H9 (cell line): ENCODE data around the gene BCKDHA. TPM values are rescaled to one million over a fixed set of nuclear protein-coding genes. Genes with fewer than 3 reads are reported as not detected.

Experiments used
- DNase-seq: peaks from one replicate; pipeline ENCODE4 v3.0.0-alpha.2; 2017
- H2AFZ ChIP-seq: one replicate; pipeline ENCODE4 v1.6.1; 2013; ENCODE audit warnings: mild to moderate bottlenecking, low read length, control low read depth, moderate library complexity
- H2AK5ac ChIP-seq: 2 replicates; pipeline ENCODE4 v1.6.1; 2013; ENCODE audit warnings: low read length, control low read depth, mixed read lengths; ENCODE audit not compliant: insufficient read length
- H2BK120ac ChIP-seq: one replicate; pipeline ENCODE4 v1.6.1; 2013; ENCODE audit warnings: low read depth, mild to moderate bottlenecking, low read length, control low read depth, inconsistent platforms; ENCODE audit not compliant: poor library complexity, severe bottlenecking
- H2BK12ac ChIP-seq: 2 replicates; pipeline ENCODE4 v1.6.1; 2013; ENCODE audit warnings: low read length, control low read depth, mixed read lengths, low read depth; ENCODE audit not compliant: insufficient read length
- H2BK15ac ChIP-seq: 2 replicates; pipeline ENCODE4 v1.6.1; 2013; ENCODE audit warnings: low read depth, low read length, control low read depth
- H2BK20ac ChIP-seq: one replicate; pipeline ENCODE4 v1.6.1; 2013; ENCODE audit warnings: low read depth, mild to moderate bottlenecking, low read length, control low read depth, inconsistent platforms; ENCODE audit not compliant: poor library complexity, severe bottlenecking
- H2BK5ac ChIP-seq: 2 replicates; pipeline ENCODE4 v1.6.1; 2013; ENCODE audit warnings: low read length, control low read depth, mixed read lengths; ENCODE audit not compliant: insufficient read length
- H3K14ac ChIP-seq: 2 replicates; pipeline ENCODE4 v1.6.1; 2013; ENCODE audit warnings: low read length, control low read depth; ENCODE audit not compliant: insufficient read depth
- H3K18ac ChIP-seq: 2 replicates; pipeline ENCODE4 v1.6.1; 2013; ENCODE audit warnings: low read depth, mild to moderate bottlenecking, mixed read lengths, low read length, control low read depth; ENCODE audit not compliant: insufficient read length
- H3K23ac ChIP-seq: 2 replicates; pipeline ENCODE4 v1.6.1; 2013; ENCODE audit warnings: low read length, control low read depth, mixed read lengths, low read depth; ENCODE audit not compliant: insufficient read length
- H3K23me2 ChIP-seq: 2 replicates; pipeline ENCODE4 v1.6.1; 2013; ENCODE audit warnings: low read depth, mild to moderate bottlenecking, mixed read lengths, low read length, control low read depth; ENCODE audit not compliant: insufficient read length, poor library complexity, severe bottlenecking
- H3K27ac ChIP-seq: 2 replicates; pipeline ENCODE4 v1.5.1; 2013; ENCODE audit warnings: low read length, control low read depth, mixed read lengths, low read depth; ENCODE audit not compliant: insufficient read length
- H3K27me3 ChIP-seq: 2 replicates; pipeline ENCODE4 v1.6.1; 2013; ENCODE audit warnings: low read length, control low read depth, inconsistent platforms; ENCODE audit not compliant: insufficient read depth
- H3K4ac ChIP-seq: 2 replicates; pipeline ENCODE4 v1.6.1; 2013; ENCODE audit warnings: low read depth, mild to moderate bottlenecking, control low read depth, inconsistent platforms, low read length, moderate library complexity
- H3K4me1 ChIP-seq: 2 replicates; pipeline ENCODE4 v1.6.1; 2013; ENCODE audit warnings: low read length, control low read depth, inconsistent platforms; ENCODE audit not compliant: insufficient read depth
- H3K4me2 ChIP-seq: 2 replicates; pipeline ENCODE4 v1.6.1; 2013; ENCODE audit warnings: low read length, control low read depth, mixed read lengths; ENCODE audit not compliant: insufficient read length, insufficient read depth
- H3K56ac ChIP-seq: 2 replicates; pipeline ENCODE4 v1.6.1; 2013; ENCODE audit warnings: low read depth, mild to moderate bottlenecking, mixed read lengths, low read length, control low read depth; ENCODE audit not compliant: insufficient read length
- H3K79me1 ChIP-seq: 2 replicates; pipeline ENCODE4 v1.6.1; 2013; ENCODE audit warnings: low read depth, mild to moderate bottlenecking, moderate library complexity, low read length, control low read depth, inconsistent platforms; ENCODE audit not compliant: insufficient read depth, poor library complexity, severe bottlenecking
- H3K79me2 ChIP-seq: 2 replicates; pipeline ENCODE4 v1.6.1; 2013; ENCODE audit warnings: low read length, control low read depth, inconsistent platforms; ENCODE audit not compliant: insufficient read depth
- H3K9ac ChIP-seq: 2 replicates; pipeline ENCODE4 v1.6.1; 2013; ENCODE audit warnings: low read length, control low read depth, mixed read lengths; ENCODE audit not compliant: insufficient read length; ENCODE audit errors: extremely low read depth
- H3K9me3 ChIP-seq: one replicate; pipeline ENCODE4 v1.6.1; 2013; ENCODE audit warnings: low read depth, low read length, inconsistent platforms; ENCODE audit not compliant: control insufficient read depth
- H3T11ph ChIP-seq: one replicate; pipeline ENCODE4 v1.6.1; 2013; ENCODE audit warnings: mild to moderate bottlenecking, low read length, control low read depth, inconsistent platforms
- H4K20me1 ChIP-seq: one replicate; pipeline ENCODE4 v1.6.1; 2013; ENCODE audit not compliant: control insufficient read depth, insufficient read length, insufficient read depth
- H4K5ac ChIP-seq: 2 replicates; pipeline ENCODE4 v1.6.1; 2013; ENCODE audit warnings: low read depth, mild to moderate bottlenecking, mixed read lengths, low read length, control low read depth; ENCODE audit not compliant: insufficient read length
- H4K8ac ChIP-seq: replicated peaks from 2 replicates; pipeline ENCODE4 v1.6.1; 2013; ENCODE audit warnings: low read length, control low read depth, mixed read lengths, low read depth; ENCODE audit not compliant: insufficient read length
- H4K91ac ChIP-seq: 2 replicates; pipeline ENCODE4 v1.6.1; 2013; ENCODE audit warnings: low read depth, mild to moderate bottlenecking, moderate library complexity, mixed read lengths, low read length, control low read depth; ENCODE audit not compliant: insufficient read length
- H3K27ac Mint-ChIP-seq, 3 experiments: 2 replicates in 2 of 3; 3 replicates in 1 of 3; pipeline ENCODE4 v1.8.0; 2020 to 2021; ENCODE audit warnings: mixed read lengths in 3 of 3, mild to moderate bottlenecking in 1 of 3, moderate library complexity in 1 of 3
- H3K27me3 Mint-ChIP-seq: 2 replicates; pipeline ENCODE4 v1.8.0; 2021; ENCODE audit warnings: low read depth, mild to moderate bottlenecking, moderate library complexity, mixed read lengths
- H3K36me3 Mint-ChIP-seq, 3 experiments: 2 replicates in 2 of 3; 3 replicates in 1 of 3; pipeline ENCODE4 v1.8.0; 2020 to 2021; ENCODE audit warnings: low read depth in 3 of 3, mixed read lengths in 3 of 3; ENCODE audit not compliant: insufficient read depth in 1 of 3
- H3K4me1 Mint-ChIP-seq, 2 experiments: 2 replicates each; pipeline ENCODE4 v1.8.0; 2020; ENCODE audit warnings: mixed read lengths in 2 of 2
- H3K4me3 Mint-ChIP-seq, 2 experiments: 2 replicates in 1 of 2; 3 replicates in 1 of 2; pipeline ENCODE4 v1.8.0; 2020 to 2021; ENCODE audit warnings: mild to moderate bottlenecking in 2 of 2, mixed read lengths in 2 of 2, moderate library complexity in 1 of 2
- H3K9me3 Mint-ChIP-seq, 2 experiments: 2 replicates in 1 of 2; 3 replicates in 1 of 2; pipeline ENCODE4 v1.8.0; 2020; ENCODE audit warnings: mild to moderate bottlenecking in 2 of 2, mixed read lengths in 2 of 2, moderate library complexity in 1 of 2
- CTCF ChIP-seq: fragments of 200-600 bp; sonication (generic); conservative IDR thresholded peaks from 3 replicates; pipeline ENCODE4 v1.8.0; 2021; ENCODE audit warnings: antibody characterized with exemption, mild to moderate bottlenecking
- WGBS: extraction: QIAGEN DNeasy Blood & Tissue Kit; methylation state at CpG from one replicate; pipeline ENCODE4 v1.1.7; 2013; ENCODE audit warnings: missing lambda C conversion rate, low lambda C conversion rate, mixed read lengths; ENCODE audit not compliant: insufficient read length; ENCODE audit errors: extremely low coverage; 5-methylcytosine and 5-hydroxymethylcytosine counted together
- total RNA-seq: library from RNA; stranded (reverse); gene quantifications from 2 replicates; pipeline ENCODE4 v1.2.1, GENCODE V29; 2021

Gene BCKDHA
- total RNA-seq, 1 experiment from 2014 or later, result 21.1 TPM

GRCh38 chr19:41403181-41403970 lies 5.8 kb downstream of the BCKDHA start:
- no peak overlapping the region for H2AFZ ChIP-seq
- no peak overlapping the region for H3K4ac ChIP-seq
- no peak overlapping the region for H4K91ac ChIP-seq
- no peak overlapping the region for H2BK15ac ChIP-seq
- no peak overlapping the region for H3K18ac ChIP-seq
- no peak overlapping the region for H3T11ph ChIP-seq
- H3K4me2 ChIP-seq, result no peak overlapping the region
- peaks cover 0 to 1% (median 0%) of the 10 kb centered on the region in 3 experiments; a peak in 2 of 7 replicates for H3K36me3 Mint-ChIP-seq
- peaks cover 15 to 20% of the 10 kb centered on the region in 2 experiments for H3K4me1 Mint-ChIP-seq
- no peak overlapping the region for H2BK5ac ChIP-seq
- no CpG with 5 or more reads among the region's 12 CpGs for WGBS
- H3K79me2 ChIP-seq, result no peaks in the 10 kb centered on the region
- H3K9me3 ChIP-seq, result no peaks in the 10 kb centered on the region
- no peak overlapping the region for H2BK120ac ChIP-seq
- no peak overlapping the region for H3K27ac ChIP-seq
- no peak overlapping the region for H3K4me3 Mint-ChIP-seq
- H4K5ac ChIP-seq, result no peak overlapping the region
- no peaks in the 10 kb centered on the region; the same call in 1 of the 2 replicates for H3K27me3 Mint-ChIP-seq
- H4K20me1 ChIP-seq, result peaks cover 3% of the 10 kb centered on the region
- no peak overlapping the region for H2BK12ac ChIP-seq
- TF ChIP-seq CTCF, result no peak
- H3K23me2 ChIP-seq, result peaks cover 2% of the 10 kb centered on the region
- no peak overlapping the region for H2AK5ac ChIP-seq
- no peak overlapping the region for H3K56ac ChIP-seq
- no peak for DNase-seq
- H3K23ac ChIP-seq, result no peak overlapping the region
- H2BK20ac ChIP-seq, result no peak overlapping the region
- H4K8ac ChIP-seq, result no peak overlapping the region
- no peaks in the 10 kb centered on the region for H3K4me1 ChIP-seq
- H3K27ac Mint-ChIP-seq, result no peak overlapping the region; a peak in 1 of 7 replicates
- no peak overlapping the region for H3K9ac ChIP-seq
- H3K9me3 Mint-ChIP-seq, result no peaks in the 10 kb centered on the region
- H3K14ac ChIP-seq, result no peak overlapping the region
- no peaks in the 10 kb centered on the region for H3K27me3 ChIP-seq
- peaks cover 6% of the 10 kb centered on the region for H3K79me1 ChIP-seq
